Esophagus squamous epithelium (tissue), 4 donors: Measurements from ENCODE around the gene PSMB2.

ENCODE experiments used
- POLR2A ChIP-seq, 4 donors: fragments of 450-650 bp; IDR thresholded peaks; one replicate each; pipeline ENCODE4 v1.6.1; 2017; ENCODE audit warnings: antibody characterized with exemption in 4 of 4, mild to moderate bottlenecking in 4 of 4, moderate library complexity in 3 of 4
- TF ChIP-seq, protein P1 (sequence below), 6 experiments: fragments of 450-650 bp in 4 of 6; fragments of 200-600 bp in 2 of 6; sonication (generic) in 2 of 6; IDR thresholded peaks; one replicate each; pipeline ENCODE4 v1.5.1; 2016 to 2019; ENCODE audit warnings: antibody characterized with exemption in 6 of 6, mild to moderate bottlenecking in 4 of 6, moderate library complexity in 4 of 6

DNA sequence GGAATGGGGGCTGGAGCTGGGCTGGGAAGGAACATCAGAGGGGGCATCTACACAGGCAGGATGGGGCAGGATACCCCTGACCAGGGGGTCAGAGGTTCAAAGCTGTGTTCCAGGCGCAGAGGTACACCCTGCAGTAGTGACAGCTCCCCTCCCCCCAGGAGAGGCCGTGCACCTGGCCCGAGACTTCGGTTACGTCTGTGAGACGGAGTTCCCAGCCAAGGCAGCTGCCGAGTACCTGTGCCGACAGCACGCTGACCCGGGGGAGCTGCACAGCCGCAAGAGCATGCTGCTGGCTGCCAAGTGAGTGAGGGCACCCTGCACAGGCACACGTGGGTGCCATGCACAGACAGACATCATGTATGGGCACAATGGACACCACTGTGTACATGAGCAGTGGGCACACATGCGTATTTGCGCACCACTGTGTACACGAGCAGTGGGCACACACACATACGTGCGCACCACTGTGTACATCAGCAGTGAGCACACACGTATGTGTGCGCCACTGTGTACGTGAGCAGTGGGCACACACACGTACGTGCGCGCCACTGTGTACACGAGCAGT lies 50.8 kb downstream of the PSMB2 start:
- no peak for TF ChIP-seq POLR2A (IDR thresholded peaks at IDR 0.05)
- TF ChIP-seq, protein P1, sequence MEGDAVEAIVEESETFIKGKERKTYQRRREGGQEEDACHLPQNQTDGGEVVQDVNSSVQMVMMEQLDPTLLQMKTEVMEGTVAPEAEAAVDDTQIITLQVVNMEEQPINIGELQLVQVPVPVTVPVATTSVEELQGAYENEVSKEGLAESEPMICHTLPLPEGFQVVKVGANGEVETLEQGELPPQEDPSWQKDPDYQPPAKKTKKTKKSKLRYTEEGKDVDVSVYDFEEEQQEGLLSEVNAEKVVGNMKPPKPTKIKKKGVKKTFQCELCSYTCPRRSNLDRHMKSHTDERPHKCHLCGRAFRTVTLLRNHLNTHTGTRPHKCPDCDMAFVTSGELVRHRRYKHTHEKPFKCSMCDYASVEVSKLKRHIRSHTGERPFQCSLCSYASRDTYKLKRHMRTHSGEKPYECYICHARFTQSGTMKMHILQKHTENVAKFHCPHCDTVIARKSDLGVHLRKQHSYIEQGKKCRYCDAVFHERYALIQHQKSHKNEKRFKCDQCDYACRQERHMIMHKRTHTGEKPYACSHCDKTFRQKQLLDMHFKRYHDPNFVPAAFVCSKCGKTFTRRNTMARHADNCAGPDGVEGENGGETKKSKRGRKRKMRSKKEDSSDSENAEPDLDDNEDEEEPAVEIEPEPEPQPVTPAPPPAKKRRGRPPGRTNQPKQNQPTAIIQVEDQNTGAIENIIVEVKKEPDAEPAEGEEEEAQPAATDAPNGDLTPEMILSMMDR (IDR thresholded peaks at IDR 0.05), result no peak
